Glomerular visceral epithelial cell (primary cell): Measurements from ENCODE around the gene PIAS4.

Source experiments
- DNase-seq: peaks from one replicate; pipeline ENCODE4 v3.0.0-alpha.2; 2016; ENCODE audit errors: extremely low spot score

PIAS4 gene

GRCh38 chr19:4077800-4078684 is 70.5 kb downstream of the PIAS4 start:
- DNase-seq, result no peak

GRCh38 chr19:4080473-4080872 is 72.9 kb downstream of the PIAS4 start:
- no peak for DNase-seq

- no peak for DNase-seq
Measured at GRCh38 chr19:4081441-4082129, 74.0 kb downstream of the PIAS4 start.

DNA sequence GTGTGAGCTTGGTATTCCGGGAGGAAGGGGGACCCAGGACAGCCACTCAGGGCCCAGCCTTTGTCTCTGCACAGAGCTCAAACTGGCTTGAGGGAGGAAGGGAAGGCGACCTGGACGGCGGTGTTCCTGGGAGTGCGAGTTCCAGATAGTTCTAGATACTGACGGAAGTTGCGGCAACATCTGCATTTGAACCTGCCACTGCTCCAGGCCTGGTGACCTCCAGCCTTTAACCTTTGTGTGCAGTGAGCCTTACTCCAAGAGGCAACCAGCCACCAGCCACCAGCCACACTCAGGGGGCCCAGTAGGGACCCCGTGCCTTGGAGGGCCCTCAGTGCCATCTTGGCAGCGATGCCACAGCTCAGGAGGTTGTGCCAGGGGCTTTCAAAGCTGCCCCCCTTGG is 74.6 kb downstream of the PIAS4 start:
- no peak for DNase-seq

DNA sequence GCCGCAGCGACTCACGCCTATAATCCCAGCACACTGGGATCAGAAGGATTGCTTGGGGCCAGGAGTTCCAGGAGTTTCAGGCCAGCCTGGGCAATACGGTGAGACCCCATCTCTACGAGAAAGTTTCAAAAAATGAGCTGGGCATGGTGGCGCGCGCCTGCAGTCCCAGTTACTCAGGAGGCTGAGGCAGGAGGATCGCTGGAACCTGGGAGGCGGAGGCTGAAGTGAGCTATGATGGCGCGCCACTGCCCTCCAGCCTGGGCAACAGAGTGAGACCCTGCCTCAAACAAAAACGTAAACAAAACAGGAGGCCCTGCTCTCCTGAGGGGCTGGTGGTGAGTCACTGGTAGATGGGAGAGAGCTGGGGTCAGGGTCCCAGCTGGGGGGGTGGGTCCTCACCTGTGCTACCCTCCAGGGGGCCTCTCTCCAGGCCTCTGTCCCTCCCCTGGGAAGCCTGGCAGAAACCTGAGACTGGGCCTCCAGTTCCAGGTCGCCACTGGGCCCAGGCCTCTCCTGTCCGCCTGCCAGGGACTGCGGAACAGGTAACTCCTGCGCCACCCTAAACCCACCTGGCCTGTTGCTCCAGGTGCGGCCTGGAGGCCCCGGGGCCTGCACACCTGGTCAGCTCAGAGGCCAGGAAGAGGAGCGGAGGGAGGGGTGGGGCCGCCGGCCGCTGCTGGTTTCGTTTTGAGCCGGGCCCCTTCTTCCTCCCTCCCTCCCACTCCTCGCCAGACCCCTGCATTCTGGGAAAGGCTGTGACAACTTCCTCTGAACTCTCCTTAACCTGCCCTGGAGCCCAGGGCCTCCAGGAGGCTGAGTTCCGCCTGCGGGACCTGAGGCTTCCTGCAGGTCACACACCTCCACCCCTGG is 76.4 kb downstream of the PIAS4 start:
- DNase-seq, result no peak

- DNase-seq, result no peak
Measured at GRCh38 chr19:4084547-4084877, 77.0 kb downstream of the PIAS4 start.

DNA sequence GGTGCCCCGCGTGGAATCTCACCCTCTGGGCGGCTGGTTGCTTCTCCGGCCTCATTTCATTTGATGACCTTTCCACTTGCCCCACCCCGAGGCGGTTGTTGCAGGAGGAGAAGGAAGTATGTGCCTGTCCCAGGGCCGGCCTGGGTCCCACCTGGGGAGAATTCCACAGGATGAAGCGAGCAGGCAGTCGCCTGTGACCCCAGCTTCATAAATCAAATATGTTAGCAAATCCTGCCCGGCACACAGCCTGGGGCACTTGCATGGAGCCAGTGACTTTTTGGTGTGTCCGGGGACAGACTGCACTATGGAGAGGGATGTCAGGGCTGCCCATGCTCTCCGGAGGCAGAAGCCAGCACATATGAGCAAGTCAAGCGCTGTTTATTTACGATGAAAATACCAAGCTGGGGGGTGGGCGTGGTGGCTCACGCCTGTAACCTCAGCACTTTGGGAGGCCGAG is 78.9 kb downstream of the PIAS4 start:
- no peak for DNase-seq

- no peak for DNase-seq
Measured at GRCh38 chr19:4087787-4088679, 80.5 kb downstream of the PIAS4 start.

DNA sequence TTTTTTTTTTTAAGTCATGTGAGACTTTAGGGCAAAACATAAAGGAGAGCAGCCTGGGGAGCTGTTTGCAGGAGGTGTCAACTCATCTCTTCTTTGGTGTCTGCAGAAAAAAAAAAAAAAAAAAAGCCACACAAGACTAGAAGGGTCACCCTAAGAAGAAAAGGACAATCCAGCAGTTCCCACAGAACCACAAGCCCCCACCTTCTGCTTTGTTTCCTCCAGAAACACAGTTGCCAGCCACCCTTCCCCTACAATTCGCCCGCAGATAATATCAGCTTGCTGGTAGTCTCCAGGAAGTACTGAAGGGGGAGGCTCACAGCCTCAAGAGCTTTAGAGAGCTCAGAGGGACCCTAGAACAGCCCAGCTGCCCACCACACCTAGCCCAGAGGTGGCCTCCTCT is 81.4 kb downstream of the PIAS4 start:
- DNase-seq, result no peak
